IMR-90 (cell line): ENCODE measurements around the gene ARHGEF1. TPM values are rescaled to one million over a fixed set of nuclear protein-coding genes. Genes with fewer than 3 reads are reported as not detected.
A peak's percentile ranks its signal among the peaks of the same experiment; 100 is the strongest.

Source experiments
- ATAC-seq: fragments of 200-7000 bp; cut with Tn5 transposase; 2 replicates; pipeline ENCODE4 v1.9.1; 2020; ENCODE audit warnings: low read depth, mild to moderate bottlenecking, moderate library complexity
- BruUV-seq: library from RNA; stranded (reverse); fragments of 400-500 nt; replicated peaks from 2 replicates; lab custom pipeline; 2021; lab: Mats Ljungman, UMichigan
- CTCF ChIA-PET: fragments of 300-600 bp; formaldehyde crosslinking; extraction: SDS; loops from one replicate; lab custom pipeline; 2021; ENCODE audit warnings: antibody characterized with exemption; lab: Yijun Ruan, JAX
- POLR2A ChIA-PET: fragments of 300-600 bp; sonication (Branson Sonifier 250); formaldehyde crosslinking; loops from one replicate; lab custom pipeline; 2022; ENCODE audit warnings: antibody characterized with exemption; ENCODE audit not compliant: unreplicated experiment; lab: Charles Lee
- DNase-seq: peaks from one replicate; pipeline ENCODE4 v3.0.0; 2013
- H2AFZ ChIP-seq: replicated peaks from 2 replicates; pipeline ENCODE3; 2013; ENCODE audit warnings: low read length, mild to moderate bottlenecking; ENCODE audit not compliant: poor library complexity
- H2AK5ac ChIP-seq: 2 replicates; pipeline ENCODE4 v1.6.1; 2013; ENCODE audit warnings: low read depth, low read length, inconsistent platforms
- H2AK9ac ChIP-seq: replicated peaks from 2 replicates; pipeline ENCODE3; 2013; ENCODE audit warnings: mild to moderate bottlenecking, low read depth, low read length, moderate library complexity; ENCODE audit not compliant: poor library complexity
- H2BK120ac ChIP-seq: 2 replicates; pipeline ENCODE4 v1.6.1; 2013; ENCODE audit warnings: low read depth, low read length, inconsistent platforms
- H2BK15ac ChIP-seq: 3 replicates; pipeline ENCODE4 v1.6.1; 2013; ENCODE audit warnings: low read depth, low read length, inconsistent platforms
- H2BK20ac ChIP-seq: 2 replicates; pipeline ENCODE4 v1.6.1; 2013; ENCODE audit warnings: low read depth, mild to moderate bottlenecking, inconsistent platforms, low read length, moderate library complexity
- H2BK5ac ChIP-seq: 2 replicates; pipeline ENCODE4 v1.6.1; 2013; ENCODE audit warnings: mild to moderate bottlenecking, low read depth, low read length, inconsistent platforms; ENCODE audit not compliant: poor library complexity, severe bottlenecking
- H3K14ac ChIP-seq: replicated peaks from 2 replicates; pipeline ENCODE4 v1.6.1; 2013; ENCODE audit warnings: low read depth, low read length, inconsistent platforms
- H3K18ac ChIP-seq: 2 replicates; pipeline ENCODE4 v1.6.1; 2013; ENCODE audit warnings: low read depth, low read length, control low read depth
- H3K23ac ChIP-seq: 2 replicates; pipeline ENCODE4 v1.6.1; 2013; ENCODE audit warnings: low read depth, low read length, inconsistent platforms
- H3K27ac ChIP-seq: 2 replicates; pipeline ENCODE4 v1.5.1; 2013; ENCODE audit warnings: mild to moderate bottlenecking, control low read depth, low read length; ENCODE audit not compliant: insufficient read depth
- H3K27me3 ChIP-seq: 2 replicates; pipeline ENCODE4 v1.6.1; 2013; ENCODE audit warnings: low read length; ENCODE audit not compliant: control insufficient read depth, insufficient read depth
- H3K36me3 ChIP-seq: 2 replicates; pipeline ENCODE4 v1.6.1; 2013; ENCODE audit warnings: low read length, mixed read lengths; ENCODE audit not compliant: control insufficient read depth, insufficient read depth
- H3K4ac ChIP-seq: 2 replicates; pipeline ENCODE4 v1.6.1; 2013; ENCODE audit warnings: low read depth, low read length, inconsistent platforms
- H3K4me1 ChIP-seq: 2 replicates; pipeline ENCODE4 v1.6.1; 2013; ENCODE audit warnings: low read length, mixed read lengths; ENCODE audit not compliant: control insufficient read depth, insufficient read depth
- H3K4me2 ChIP-seq: 2 replicates; pipeline ENCODE4 v1.6.1; 2013; ENCODE audit warnings: low read depth, mild to moderate bottlenecking, control low read depth, low read length, moderate library complexity
- H3K4me3 ChIP-seq: 2 replicates; pipeline ENCODE4 v1.5.1; 2013; ENCODE audit warnings: low read depth, mild to moderate bottlenecking, control low read depth, low read length, moderate library complexity; ENCODE audit not compliant: insufficient read depth
- H3K56ac ChIP-seq: 2 replicates; pipeline ENCODE4 v1.6.1; 2013; ENCODE audit warnings: low read length, inconsistent platforms; ENCODE audit not compliant: insufficient read depth; ENCODE audit errors: extremely low read depth
- H3K79me1 ChIP-seq, 2 experiments: 2 replicates each; pipeline ENCODE4 v1.6.1; 2013; ENCODE audit warnings: low read length in 2 of 2, inconsistent platforms in 1 of 2, low read depth in 1 of 2
- H3K9ac ChIP-seq: 2 replicates; pipeline ENCODE4 v1.6.1; 2013; ENCODE audit warnings: low read depth, low read length, control low read depth
- H3K9me1 ChIP-seq: 2 replicates; pipeline ENCODE4 v1.6.1; 2013; ENCODE audit warnings: low read length, inconsistent platforms; ENCODE audit not compliant: insufficient read depth
- H3K9me3 ChIP-seq: 2 replicates; pipeline ENCODE4 v1.6.1; 2013; ENCODE audit warnings: low read length; ENCODE audit not compliant: control insufficient read depth, insufficient read depth
- H4K20me1 ChIP-seq: 2 replicates; pipeline ENCODE4 v1.6.1; 2013; ENCODE audit warnings: low read length, inconsistent platforms; ENCODE audit not compliant: insufficient read depth
- H4K5ac ChIP-seq: 2 replicates; pipeline ENCODE4 v1.6.1; 2013; ENCODE audit warnings: mild to moderate bottlenecking, low read depth, low read length, control low read depth
- H4K8ac ChIP-seq, 2 experiments: 2 replicates each; pipeline ENCODE4 v1.6.1; 2013; ENCODE audit warnings: low read depth in 2 of 2, low read length in 2 of 2, control low read depth in 1 of 2, inconsistent platforms in 1 of 2
- H4K91ac ChIP-seq: 2 replicates; pipeline ENCODE4 v1.6.1; 2013; ENCODE audit warnings: low read depth, low read length, inconsistent platforms; ENCODE audit not compliant: insufficient read depth
- CEBPB ChIP-seq: IDR thresholded peaks from 2 replicates; pipeline ENCODE4 v1.6.1; 2012; ENCODE audit warnings: low read depth, low read length, improper control_type of control experiment
- FOS ChIP-seq: fragments of 150-350 bp; IDR thresholded peaks from 2 replicates; pipeline ENCODE4 v1.6.1; 2016; ENCODE audit warnings: low read depth, low read length
- MAFK ChIP-seq: IDR thresholded peaks from 2 replicates; pipeline ENCODE4 v1.6.1; 2012; ENCODE audit warnings: low read depth, low read length, improper control_type of control experiment
- MAZ ChIP-seq: IDR thresholded peaks from 2 replicates; pipeline ENCODE4 v1.6.1; 2012; ENCODE audit warnings: low read depth, mild to moderate bottlenecking, low read length, improper control_type of control experiment, moderate library complexity, borderline replicate concordance
- NFE2L2 ChIP-seq: fragments of 150-350 bp; IDR thresholded peaks from 2 replicates; pipeline ENCODE4 v1.6.1; 2016; ENCODE audit warnings: low read depth, mild to moderate bottlenecking, low read length
- POLR2A ChIP-seq: IDR thresholded peaks from 2 replicates; pipeline ENCODE4 v1.6.1; 2012; ENCODE audit warnings: mild to moderate bottlenecking, low read depth, low read length
- WGBS, 2 experiments: methylation state at CpG; one replicate each; pipeline versions ENCODE4 v1.1.5 to v1.1.7; 2013; ENCODE audit warnings: missing lambda C conversion rate in 2 of 2; ENCODE audit not compliant: insufficient read length in 1 of 2; ENCODE audit errors: extremely low coverage in 2 of 2; 5-methylcytosine and 5-hydroxymethylcytosine counted together
- dilution Hi-C: fragments of 300-500 bp; cut with HindIII; formaldehyde crosslinking; loops from one replicate; pipeline ENCODE4 v1.14.3; 2018; ENCODE audit warnings: low sequenced_read_pairs; ENCODE audit not compliant: unreplicated experiment
- in situ Hi-C: fragments of 300-500 bp; cut with MboI; formaldehyde crosslinking; loops from 3 replicates; pipeline ENCODE4 v1.14.3; 2019; ENCODE audit warnings: low sequenced_read_pairs, inconsistent platforms, mixed read lengths
- intact Hi-C: fragments of 100-400 bp; cut with micrococcal nuclease; formaldehyde crosslinking; loops from 2 replicates; pipeline ENCODE4 v1.10.0; 2022
- polyA plus RNA-seq, 3 experiments: library from polyadenylated mRNA; depleted of rRNA; stranded (reverse); fragments of >200 nt; gene quantifications; 2 replicates each; pipeline ENCODE4 v1.2.3, GENCODE V29; 2012; ENCODE audit warnings: low replicate concordance in 1 of 3
- total RNA-seq: library from RNA; depleted of rRNA; stranded (reverse); fragments of >200 nt; gene quantifications from 2 replicates; pipeline ENCODE4 v1.2.3, GENCODE V29; 2012
- TF ChIP-seq, protein P1 (sequence below): fragments of 150-350 bp; IDR thresholded peaks from 2 replicates; pipeline ENCODE4 v1.6.1; 2017; ENCODE audit warnings: mild to moderate bottlenecking, antibody characterized with exemption, low read length, low read depth

ARHGEF1 gene
- total and polyA plus RNA-seq, 2 of the 4 experiments (the other 2 are of a cell fraction), result 11.5 to 47.1 TPM

GRCh38 chr19:41906916-41907680, 24.1 kb downstream of the ARHGEF1 start (continued):
- no peak for TF ChIP-seq FOS

- ATAC-seq (no peak), DNase-seq (no peak)
- H3K4me1 ChIP-seq, result no peaks in the 10 kb centered on the region
- intact Hi-C loops (no loop called here), in situ Hi-C loops (no loop called here), dilution Hi-C loops (no loop called here)
- TF ChIP-seq, protein P1, sequence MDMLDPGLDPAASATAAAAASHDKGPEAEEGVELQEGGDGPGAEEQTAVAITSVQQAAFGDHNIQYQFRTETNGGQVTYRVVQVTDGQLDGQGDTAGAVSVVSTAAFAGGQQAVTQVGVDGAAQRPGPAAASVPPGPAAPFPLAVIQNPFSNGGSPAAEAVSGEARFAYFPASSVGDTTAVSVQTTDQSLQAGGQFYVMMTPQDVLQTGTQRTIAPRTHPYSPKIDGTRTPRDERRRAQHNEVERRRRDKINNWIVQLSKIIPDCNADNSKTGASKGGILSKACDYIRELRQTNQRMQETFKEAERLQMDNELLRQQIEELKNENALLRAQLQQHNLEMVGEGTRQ, result no peak
- TF ChIP-seq POLR2A (no peak), CEBPB (no peak), MAFK (no peak), NFE2L2 (no peak), MAZ (no peak)
- H3K14ac ChIP-seq, result no peak overlapping the region
- H3K79me1 ChIP-seq, result 0 out of 4 replicates have a peak, but pooled peaks cover 0 to 3% of the 10 kb centered on the region in 2 experiments
- no peak overlapping the region for H3K23ac ChIP-seq
- no peaks in the 10 kb centered on the region for H3K9me3 ChIP-seq
- H2AFZ ChIP-seq, result peak overlapping the region; percentile 7
- H4K20me1 ChIP-seq, result peaks cover 27% of the 10 kb centered on the region
- H3K4me2 ChIP-seq, result no peak overlapping the region
- peaks cover 39% of the 10 kb centered on the region for H3K36me3 ChIP-seq
- no peak overlapping the region for H2BK5ac ChIP-seq
- BruUV-seq, result no TSS peak
- H2AK5ac ChIP-seq, result no peak overlapping the region
- H3K27me3 ChIP-seq, result peaks cover 25% of the 10 kb centered on the region
- H4K91ac ChIP-seq, result no peak overlapping the region
- H2BK15ac ChIP-seq, result no peak overlapping the region
- no peak overlapping the region for H2AK9ac ChIP-seq
- H3K56ac ChIP-seq, result no peak overlapping the region
- H3K4ac ChIP-seq, result no peak overlapping the region
- H3K27ac ChIP-seq, result no peak overlapping the region
- no peak overlapping the region for H4K5ac ChIP-seq
- H3K9ac ChIP-seq, result no peak overlapping the region
- H3K9me1 ChIP-seq, result no peaks in the 10 kb centered on the region; the same call in 1 of the 2 replicates
- no peak overlapping the region for H3K4me3 ChIP-seq
- ChIA-PET CTCF (no interaction called here), POLR2A (no interaction called here)
- H4K8ac ChIP-seq, result no peak overlapping the region
- no peak overlapping the region for H2BK20ac ChIP-seq
- no peak overlapping the region for H2BK120ac ChIP-seq
- WGBS, 2 experiments, result 85% methylated on average over 9 of the region's 25 CpGs; no CpG with 5 or more reads in 1 of the 2 experiments
- H3K18ac ChIP-seq, result no peak overlapping the region
These were observed 25.1 kb downstream of the ARHGEF1 start for GRCh38 chr19:41907994-41908615.
